Osteoblast (primary cell): Measurements from ENCODE around the gene CCNI2. TPM values are rescaled to one million over a fixed set of nuclear protein-coding genes. Genes with fewer than 3 reads are reported as not detected.
A peak's percentile ranks its signal among the peaks of the same experiment; 100 is the strongest.

ENCODE experiments used
- DNase-seq: peaks from one replicate; pipeline ENCODE4 v3.0.0; 2011; ENCODE audit warnings: low spot score, mixed read lengths; ENCODE audit not compliant: insufficient read length; ENCODE audit errors: missing footprints
- H2AFZ ChIP-seq: 2 replicates; pipeline ENCODE4 v1.6.0; 2011; ENCODE audit warnings: mild to moderate bottlenecking, low read length
- H3K27ac ChIP-seq: 2 replicates; pipeline ENCODE4 v1.5.1; 2011; ENCODE audit warnings: mild to moderate bottlenecking, low read depth, low read length, moderate library complexity
- H3K27me3 ChIP-seq: 2 replicates; pipeline ENCODE4 v1.6.0; 2012; ENCODE audit warnings: mild to moderate bottlenecking, control low read depth, inconsistent platforms, low read length, moderate library complexity; ENCODE audit not compliant: insufficient read depth
- H3K36me3 ChIP-seq: 2 replicates; pipeline ENCODE4 v1.5.1; 2011; ENCODE audit warnings: mild to moderate bottlenecking, low read length, control low read depth, moderate library complexity; ENCODE audit not compliant: insufficient read depth
- H3K4me1 ChIP-seq: 2 replicates; pipeline ENCODE4 v1.5.1; 2011; ENCODE audit warnings: mild to moderate bottlenecking, low read length, control low read depth, moderate library complexity; ENCODE audit not compliant: insufficient read depth
- H3K4me2 ChIP-seq: 2 replicates; pipeline ENCODE4 v1.6.0; 2011; ENCODE audit warnings: mild to moderate bottlenecking, low read length; ENCODE audit not compliant: insufficient read depth
- H3K4me3 ChIP-seq: fragments of 200-600 bp; sonication (generic); 3 replicates; pipeline ENCODE4 v1.5.1; 2012; ENCODE audit warnings: mild to moderate bottlenecking, low read length, inconsistent platforms; ENCODE audit not compliant: insufficient read depth
- H3K79me2 ChIP-seq: 2 replicates; pipeline ENCODE4 v1.6.0; 2012; ENCODE audit warnings: mild to moderate bottlenecking, low read length, control low read depth, inconsistent platforms; ENCODE audit not compliant: insufficient read depth
- H3K9me3 ChIP-seq: 2 replicates; pipeline ENCODE4 v1.5.1; 2011; ENCODE audit warnings: low read depth, low read length, control low read depth
- H4K20me1 ChIP-seq: 2 replicates; pipeline ENCODE4 v1.6.0; 2012; ENCODE audit warnings: mild to moderate bottlenecking, low read length, control low read depth; ENCODE audit not compliant: insufficient read depth
- CTCF ChIP-seq: IDR thresholded peaks from 2 replicates; pipeline ENCODE4 v1.5.1; 2011; ENCODE audit warnings: mild to moderate bottlenecking, low read depth, low read length, moderate library complexity; ENCODE audit errors: extremely low read depth
- total RNA-seq: library from RNA; depleted of rRNA; stranded (reverse); fragments of >200 nt; gene quantifications from 2 replicates; pipeline ENCODE4 v1.2.3, GENCODE V29; 2012

Gene CCNI2
- total RNA-seq, 1 donor = not detected

GRCh38 chr5:132761321-132762240, 14.4 kb downstream of the CCNI2 start:
- Histone ChIP-seq H3K4me1 (no peaks in the 10 kb centered on the region), H3K27ac (no peak overlapping the region), H3K79me2 (peaks cover 8% of the 10 kb centered on the region), H4K20me1 (peaks cover 16% of the 10 kb centered on the region), H3K9me3 (no peaks in the 10 kb centered on the region), H3K27me3 (no peaks in the 10 kb centered on the region), H2AFZ (no peak overlapping the region), H3K4me2 (no peak overlapping the region), H3K36me3 (peaks cover 38% of the 10 kb centered on the region), H3K4me3 (no peak overlapping the region)
- DNase-seq = peak; percentile 58
- no peak for TF ChIP-seq CTCF

DNA sequence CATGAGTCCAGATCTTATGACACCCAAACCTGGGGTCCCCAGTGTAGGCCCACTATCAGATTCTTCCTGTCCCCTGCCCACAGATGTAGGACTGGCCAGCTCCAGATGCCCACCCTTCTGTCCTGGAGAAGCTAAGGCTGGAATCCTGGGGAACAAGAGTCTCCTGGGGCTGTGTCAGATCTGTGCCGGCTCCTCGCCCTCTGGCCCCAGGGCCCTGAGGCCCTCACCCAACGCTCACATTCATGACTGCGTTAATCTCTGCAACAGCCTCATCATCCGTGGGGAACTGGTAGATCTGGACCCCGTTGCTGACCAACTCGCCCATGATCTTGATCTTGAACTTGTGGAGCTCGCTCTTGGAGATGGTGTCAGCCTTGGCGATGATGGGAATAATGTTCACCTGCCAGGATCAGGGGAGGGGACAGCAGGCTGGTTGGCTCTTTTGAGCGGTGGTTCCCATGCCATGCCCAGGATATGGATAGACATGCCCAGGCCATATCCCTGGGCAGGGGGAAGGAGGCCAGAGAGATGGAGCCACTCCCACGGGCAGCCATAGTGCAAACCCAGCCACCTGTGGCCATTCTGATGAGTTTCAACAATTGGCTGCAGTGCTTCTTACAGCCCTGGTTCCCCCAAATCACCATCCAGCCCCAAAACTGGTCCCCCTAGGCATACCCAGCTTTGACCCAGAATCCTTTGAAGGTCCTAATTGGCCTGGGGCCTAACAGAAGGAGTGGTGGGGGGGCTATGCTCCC, 15.2 kb downstream of the CCNI2 start:
- peak; percentile 21 for DNase-seq
- peaks cover 16% of the 10 kb centered on the region for H3K79me2 ChIP-seq
- H3K27ac ChIP-seq = no peak overlapping the region
- H2AFZ ChIP-seq = no peak overlapping the region
- H3K4me2 ChIP-seq = no peak overlapping the region
- no peaks in the 10 kb centered on the region for H3K27me3 ChIP-seq
- peaks cover 4% of the 10 kb centered on the region for H3K4me1 ChIP-seq
- H3K9me3 ChIP-seq = no peaks in the 10 kb centered on the region
- H3K4me3 ChIP-seq = no peak overlapping the region
- peaks cover 35% of the 10 kb centered on the region for H3K36me3 ChIP-seq
- H4K20me1 ChIP-seq = peaks cover 24% of the 10 kb centered on the region
- TF ChIP-seq CTCF = no peak

GRCh38 chr5:132763181-132764036, 16.2 kb downstream of the CCNI2 start:
- H3K4me2 ChIP-seq = no peak overlapping the region
- H2AFZ ChIP-seq = no peak overlapping the region
- no peaks in the 10 kb centered on the region for H3K9me3 ChIP-seq
- no peak overlapping the region for H3K4me3 ChIP-seq
- TF ChIP-seq CTCF = no peak
- peak; percentile 47 for DNase-seq
- peaks cover 13% of the 10 kb centered on the region for H3K4me1 ChIP-seq
- H3K27me3 ChIP-seq = no peaks in the 10 kb centered on the region
- H3K36me3 ChIP-seq = peaks cover 35% of the 10 kb centered on the region
- H3K79me2 ChIP-seq = peaks cover 21% of the 10 kb centered on the region
- H4K20me1 ChIP-seq = peaks cover 32% of the 10 kb centered on the region
- no peak overlapping the region for H3K27ac ChIP-seq
